GM21825 (cell line): ENCODE measurements around the gene SPTBN1.
"Not testable (repeated sequence)": the region's sequence is repeated elsewhere in the genome, so short reads cannot be mapped to it uniquely, and the experiment has no call there.

Source experiments
- ATAC-seq: cut with Tn5 transposase; IDR thresholded peaks from one replicate; pipeline ENCODE4 v1.9.1; 2021; ENCODE audit warnings: mild to moderate bottlenecking, moderate library complexity; ENCODE audit not compliant: unreplicated experiment

The SPTBN1 gene

DNA sequence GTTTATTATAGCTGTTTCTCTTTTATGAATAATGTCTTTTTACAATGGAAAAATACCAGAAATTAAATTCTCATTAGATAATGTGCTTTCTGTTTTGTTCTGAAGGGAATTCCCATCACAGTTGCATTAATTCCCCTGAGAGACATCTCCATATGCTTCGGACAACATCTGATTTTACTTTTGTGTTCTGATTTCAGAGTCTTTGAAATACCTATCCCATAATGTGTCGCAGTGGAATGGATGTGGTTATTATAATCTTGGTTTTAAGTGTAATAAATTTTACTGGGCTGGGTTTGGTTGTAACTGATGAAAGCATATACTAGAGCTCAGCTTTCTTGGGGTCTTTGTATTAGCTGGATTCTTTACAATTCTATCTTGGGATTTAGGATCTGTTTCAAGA, 12.5 kb downstream of the SPTBN1 start:
- no peak for ATAC-seq

- no peak for ATAC-seq
Measured at GRCh38 chr2:54469484-54470053, 13.4 kb downstream of the SPTBN1 start.

DNA sequence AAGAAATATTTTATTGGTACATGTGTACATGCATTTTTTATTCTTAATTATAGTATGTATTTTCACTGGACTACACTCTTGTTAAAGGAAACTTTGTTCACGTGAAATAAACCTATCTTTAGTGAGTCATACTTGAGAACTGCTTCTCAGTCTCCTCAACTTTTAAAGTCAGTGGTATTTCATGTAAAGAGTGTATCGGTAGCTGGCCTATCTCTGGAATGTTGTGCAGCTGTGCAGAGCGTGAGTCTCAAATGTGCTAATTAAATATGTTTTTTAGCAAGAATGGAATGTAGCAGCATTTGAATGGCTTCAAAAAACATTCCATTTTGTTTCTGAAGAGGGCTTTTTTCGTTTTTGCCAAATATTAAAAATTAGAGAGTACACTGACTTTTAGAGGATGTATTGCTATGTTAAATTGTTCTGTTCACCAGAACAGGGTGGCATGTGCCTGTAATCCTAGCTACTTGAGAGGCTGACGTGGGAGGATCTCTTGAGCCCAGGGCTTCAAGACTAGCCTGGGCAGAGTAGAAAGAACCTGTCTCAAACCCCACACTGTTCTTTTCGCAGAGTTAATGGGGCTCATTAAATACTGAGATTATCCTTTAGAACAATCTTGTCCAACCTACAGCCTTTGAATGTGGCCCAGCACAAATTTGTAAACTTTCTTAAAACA, 14.3 kb downstream of the SPTBN1 start:
- ATAC-seq, result no peak

DNA sequence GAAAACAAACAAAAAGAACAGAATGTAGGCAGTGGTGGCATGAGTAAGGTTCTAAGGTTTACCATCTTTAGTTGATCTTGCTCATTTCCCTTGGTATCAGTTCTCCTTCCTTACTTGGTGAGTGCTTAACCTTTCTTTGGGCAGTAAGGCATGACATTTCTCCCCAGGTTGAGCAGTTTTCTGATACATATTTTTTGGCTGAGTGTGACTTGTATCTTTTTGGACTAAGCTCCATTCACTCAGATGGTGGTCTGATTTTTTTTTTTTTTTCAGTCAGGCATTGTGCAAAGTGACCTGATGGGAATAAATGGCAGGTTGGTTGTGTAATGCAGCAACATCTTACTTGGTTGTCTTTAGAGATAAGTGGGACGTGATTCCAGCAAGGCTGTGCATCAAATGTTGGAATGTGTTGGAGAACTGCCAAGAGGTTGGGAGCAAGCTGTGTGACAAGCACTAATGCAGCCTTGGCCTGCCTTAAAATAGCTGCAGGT, 15.1 kb downstream of the SPTBN1 start:
- ATAC-seq, result no peak

DNA sequence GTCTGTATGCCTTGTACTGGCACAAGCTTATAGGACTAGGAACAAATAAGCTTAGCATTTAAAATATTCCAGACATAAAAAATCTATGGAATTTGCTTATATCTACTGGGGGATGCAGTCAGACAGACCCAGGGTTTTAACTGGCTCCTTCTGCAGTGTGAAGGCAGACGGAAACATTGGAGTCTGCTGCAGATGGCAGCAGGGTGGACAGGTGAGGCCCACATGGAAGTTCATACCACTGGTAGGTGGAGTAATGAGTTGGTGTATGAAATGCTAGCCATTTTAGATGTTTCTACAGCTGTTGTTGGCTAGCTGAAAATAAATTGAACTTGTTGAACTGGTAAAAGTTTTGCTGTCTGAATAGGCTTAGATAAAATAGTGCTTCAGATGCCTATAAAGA, 17.7 kb downstream of the SPTBN1 start:
- ATAC-seq, result no peak

- ATAC-seq, result no peak
Measured at GRCh38 chr2:54475285-54475684, 19.2 kb downstream of the SPTBN1 start.

DNA sequence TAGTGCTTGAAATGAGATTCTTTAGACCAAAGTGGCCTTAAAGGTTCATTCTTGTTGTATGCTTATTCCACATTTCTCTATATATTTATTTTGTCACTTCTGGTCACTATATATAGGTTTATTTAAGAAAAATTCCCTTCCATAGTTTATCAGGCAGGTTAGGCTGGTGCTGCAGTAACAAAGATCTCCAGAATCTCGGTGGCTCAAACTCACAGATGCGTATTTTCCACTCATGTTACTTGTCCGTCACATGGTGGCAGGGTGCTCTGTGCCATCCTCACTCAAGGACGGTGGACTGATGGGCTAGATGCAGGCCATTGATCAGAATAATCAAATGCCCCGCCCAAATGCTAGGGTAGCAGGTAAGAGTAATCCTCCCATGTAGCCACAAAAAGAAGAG, 19.8 kb downstream of the SPTBN1 start:
- ATAC-seq, result no peak

- ATAC-seq, result no peak
Measured at GRCh38 chr2:54476852-54477251, 20.7 kb downstream of the SPTBN1 start.

DNA sequence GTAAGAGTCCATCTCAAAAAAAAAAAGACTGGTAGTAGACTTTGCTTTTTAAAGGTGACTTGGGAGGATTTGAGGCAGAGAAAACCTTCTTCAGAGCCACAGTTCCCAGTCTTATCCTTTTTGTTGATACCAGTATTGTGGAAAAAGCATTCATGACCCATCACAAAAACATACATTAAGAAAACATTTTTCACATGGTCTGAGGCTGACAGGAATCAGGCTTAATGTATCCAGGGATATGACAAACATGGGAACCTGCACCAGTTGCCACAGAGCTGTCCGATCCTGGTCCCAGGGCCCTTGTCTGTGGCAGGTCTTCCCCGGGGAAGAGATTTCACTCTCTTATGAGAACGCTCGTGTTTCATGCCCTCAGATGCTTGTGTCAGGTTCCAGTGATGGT, 21.8 kb downstream of the SPTBN1 start:
- no peak for ATAC-seq

DNA sequence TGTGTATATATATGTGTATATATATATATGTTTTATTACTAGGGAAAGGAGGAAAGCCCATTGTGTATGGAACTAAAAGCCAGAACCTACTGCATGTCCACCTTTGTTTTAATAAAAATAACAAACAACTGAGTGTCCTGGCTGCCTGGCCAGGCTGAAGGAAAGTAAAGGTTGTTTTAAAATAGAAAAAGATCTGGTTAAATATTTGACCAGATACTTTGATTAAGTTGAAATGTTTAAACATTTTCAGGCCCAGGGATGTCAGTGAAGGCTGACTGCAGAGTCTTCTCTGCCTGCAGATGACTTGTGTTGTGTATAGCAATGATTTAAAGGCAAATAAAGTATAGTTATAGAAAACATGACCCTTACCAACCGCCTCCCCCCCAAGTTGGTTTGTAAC, 22.8 kb downstream of the SPTBN1 start:
- ATAC-seq, result no peak

DNA sequence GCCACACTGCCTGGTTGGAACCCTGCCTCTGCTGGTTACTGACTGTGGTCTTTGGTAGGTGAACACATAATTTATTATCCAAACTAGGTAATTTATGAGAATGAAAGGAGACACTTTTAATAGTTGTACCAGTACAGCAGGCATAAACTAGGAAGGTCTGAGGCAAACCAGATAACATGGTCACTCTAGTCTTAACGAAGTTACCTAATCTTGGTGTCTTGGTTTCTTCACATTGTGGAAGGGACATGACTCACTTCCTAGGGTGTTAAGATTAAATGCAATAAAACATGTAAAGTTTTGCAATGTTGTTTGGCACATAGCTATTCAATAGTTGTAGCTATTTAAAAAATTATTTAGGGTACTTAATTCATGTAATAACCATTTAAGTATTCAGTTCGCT, 23.3 kb downstream of the SPTBN1 start:
- ATAC-seq, result no peak

DNA sequence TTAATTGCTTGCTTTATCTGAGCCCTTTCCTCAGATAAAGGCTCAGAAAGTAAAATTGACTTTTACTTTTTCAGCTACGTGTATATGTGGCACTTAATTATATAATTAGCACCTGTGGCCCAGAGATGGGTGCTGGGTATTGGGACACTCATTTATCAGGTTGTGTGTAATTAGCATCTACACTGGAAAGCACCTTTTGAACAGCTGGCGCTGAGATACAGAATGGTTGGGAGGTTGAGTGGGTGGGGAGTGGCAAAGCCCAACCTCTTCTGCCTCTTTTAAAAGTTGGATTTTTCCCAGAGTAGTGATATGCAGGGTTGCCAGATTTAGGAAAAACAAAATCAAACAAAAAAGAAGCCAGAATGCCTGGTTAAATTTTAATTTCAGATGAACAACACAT, 23.9 kb downstream of the SPTBN1 start:
- no peak for ATAC-seq

DNA sequence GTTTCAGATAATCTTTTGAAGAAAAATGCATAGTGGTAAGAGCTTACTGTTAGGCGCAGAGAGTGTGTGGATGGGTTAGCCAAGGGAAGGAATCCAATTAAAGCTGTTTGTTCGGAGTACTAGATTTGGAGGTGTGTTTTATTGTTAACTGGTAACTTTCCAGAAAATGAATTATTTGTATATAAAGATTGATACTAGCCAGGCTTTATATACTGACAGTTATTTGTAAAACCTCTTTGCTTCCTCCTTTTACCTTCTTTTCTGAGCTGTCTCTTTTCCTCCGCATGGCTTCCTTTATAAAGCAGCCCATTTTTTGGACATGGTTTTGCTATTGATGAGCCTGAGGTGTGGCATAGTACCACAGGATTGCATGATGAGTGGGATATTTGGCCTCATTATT, 25.6 kb downstream of the SPTBN1 start:
- ATAC-seq, result no peak

DNA sequence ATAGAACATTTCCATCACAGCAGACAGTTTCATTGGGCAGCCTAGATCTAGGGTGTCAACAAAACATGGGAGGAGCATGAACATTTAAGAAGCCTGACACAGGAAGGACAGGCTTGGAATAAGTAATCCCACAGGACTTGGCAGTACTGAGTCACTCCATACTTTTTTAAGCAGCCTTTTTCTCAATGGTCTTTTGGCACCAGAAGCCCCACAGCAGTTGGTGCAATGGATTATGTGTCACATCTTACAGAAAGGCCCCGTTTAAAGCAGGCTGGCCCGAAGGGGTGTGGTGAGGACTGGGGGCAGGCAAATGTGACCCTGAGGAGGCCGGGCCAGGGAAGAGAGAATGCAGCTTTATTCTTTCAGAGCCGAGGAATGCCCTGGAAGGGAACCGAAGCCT, 26.6 kb downstream of the SPTBN1 start:
- no peak for ATAC-seq

- ATAC-seq, result no peak
Measured at GRCh38 chr2:54483426-54483825, 27.3 kb downstream of the SPTBN1 start.

DNA sequence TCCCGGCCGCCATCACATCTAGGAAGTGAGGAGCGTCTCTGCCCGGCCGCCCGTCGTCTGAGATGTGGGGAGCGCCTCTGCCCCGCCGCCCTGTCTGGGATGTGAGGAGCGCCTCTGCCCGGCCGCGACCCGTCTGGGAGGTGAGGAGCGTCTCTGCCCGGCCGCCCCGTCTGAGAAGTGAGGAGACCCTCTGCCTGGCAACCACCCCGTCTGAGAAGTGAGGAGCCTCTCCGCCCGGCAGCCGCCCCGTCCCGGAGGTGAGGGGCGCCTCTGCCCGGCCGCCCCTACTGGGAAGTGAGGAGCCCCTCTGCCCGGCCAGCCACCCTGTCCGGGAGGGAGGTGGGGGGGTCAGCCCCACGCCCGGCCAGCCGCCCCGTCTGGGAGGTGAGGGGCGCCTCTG, 29.6 kb downstream of the SPTBN1 start:
- not testable (repeated sequence) for ATAC-seq

GRCh38 chr2:54486766-54487165, 30.6 kb downstream of the SPTBN1 start:
- no peak for ATAC-seq

GRCh38 chr2:54490863-54491262, 34.7 kb downstream of the SPTBN1 start:
- ATAC-seq, result no peak

- ATAC-seq, result no peak
Measured at GRCh38 chr2:54492335-54492734, 36.2 kb downstream of the SPTBN1 start.

- no peak for ATAC-seq
Measured at GRCh38 chr2:54494087-54494486, 38.0 kb downstream of the SPTBN1 start.

DNA sequence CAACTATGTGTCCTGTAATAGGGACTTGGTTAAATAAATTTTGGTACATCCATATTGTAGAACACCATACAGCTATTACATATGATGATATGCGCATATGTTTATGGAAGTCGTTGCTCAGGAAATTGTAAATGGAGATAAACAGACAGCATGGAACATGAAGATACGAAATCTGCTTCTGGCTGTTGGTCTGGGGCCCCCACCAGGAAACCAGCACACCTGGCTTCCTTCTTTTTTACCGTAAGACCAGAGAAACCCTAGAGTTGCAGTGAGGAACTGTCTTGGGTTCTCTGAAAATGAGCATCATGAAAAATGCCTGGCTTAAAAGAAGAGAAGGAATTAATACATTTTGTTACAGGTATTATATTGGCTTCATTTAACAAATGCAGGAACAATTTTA, 40.8 kb downstream of the SPTBN1 start:
- ATAC-seq, result no peak

DNA sequence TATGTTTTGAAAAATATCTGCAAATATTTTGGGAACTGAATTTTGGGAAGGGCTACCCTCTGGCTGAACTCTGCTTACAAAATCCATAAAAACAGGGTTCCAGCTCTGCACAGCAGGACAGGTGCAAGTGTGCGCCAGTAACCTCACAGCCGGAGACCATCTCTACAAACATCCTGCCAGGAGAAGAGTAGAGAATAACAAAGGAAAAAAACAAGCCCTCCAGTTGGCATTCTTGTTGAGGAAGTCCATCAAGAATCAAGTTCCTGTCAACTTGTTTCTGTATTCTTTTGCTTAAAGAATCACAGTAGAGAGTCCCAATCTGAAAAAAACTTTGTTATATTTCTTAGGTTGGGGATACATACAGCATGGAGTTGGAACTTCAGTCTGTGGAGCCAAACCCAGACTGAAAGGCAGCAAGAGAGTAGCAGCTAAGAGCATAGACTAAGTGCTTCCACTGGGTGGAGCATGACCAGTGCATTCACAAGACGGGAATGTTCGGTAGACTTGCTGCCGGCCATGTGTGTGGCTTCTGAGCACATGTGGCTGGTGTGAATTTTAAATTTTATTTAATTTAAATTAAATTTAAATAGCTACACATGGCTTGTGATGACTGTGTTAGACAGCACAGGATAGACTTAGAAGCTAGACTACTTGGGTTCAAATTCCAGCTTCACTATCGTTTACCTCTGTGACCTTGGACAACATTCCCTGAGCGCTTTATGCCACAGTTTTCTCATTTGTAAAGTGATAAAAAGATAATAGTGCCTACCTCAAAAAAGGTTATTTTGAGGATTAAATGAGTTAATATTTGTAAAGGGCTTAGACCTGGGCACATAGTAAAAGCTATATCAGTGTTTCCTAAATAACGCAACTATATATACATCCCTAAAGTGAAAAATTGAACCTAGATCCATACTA, 41.9 kb downstream of the SPTBN1 start:
- ATAC-seq, result no peak
